Neural progenitor cell (in vitro differentiated cells): ENCODE measurements around the gene PRF1. TPM values are rescaled to one million over a fixed set of nuclear protein-coding genes. Genes with fewer than 3 reads are reported as not detected.

Source experiments
- DNase-seq: peaks from one replicate; pipeline ENCODE4 v3.0.0-alpha.2; 2016; ENCODE audit warnings: low spot score
- H2AFZ ChIP-seq: fragments of 200-600 bp; sonication (generic); replicated peaks from 2 replicates; pipeline ENCODE4 v1.6.1; 2016; ENCODE audit warnings: antibody characterized with exemption
- H3F3A ChIP-seq: fragments of 200-600 bp; sonication (generic); 2 replicates; pipeline ENCODE4 v1.6.1; 2016; ENCODE audit warnings: antibody characterized with exemption, low read depth
- H3K27ac ChIP-seq: fragments of 200-600 bp; sonication (generic); 2 replicates; pipeline ENCODE4 v1.5.1; 2016; ENCODE audit warnings: mild to moderate bottlenecking
- H3K27me3 ChIP-seq: fragments of 200-600 bp; sonication (generic); 2 replicates; pipeline ENCODE4 v1.6.1; 2016; ENCODE audit warnings: mild to moderate bottlenecking, moderate library complexity
- H3K36me3 ChIP-seq: fragments of 200-600 bp; sonication (generic); 2 replicates; pipeline ENCODE4 v1.5.1; 2016
- H3K4me1 ChIP-seq: fragments of 200-600 bp; sonication (generic); 2 replicates; pipeline ENCODE4 v1.6.1; 2016; ENCODE audit warnings: mixed run types
- H3K4me2 ChIP-seq: fragments of 200-600 bp; sonication (generic); 2 replicates; pipeline ENCODE4 v1.6.1; 2016
- H3K4me3 ChIP-seq: fragments of 200-600 bp; sonication (generic); 2 replicates; pipeline ENCODE4 v1.5.1; 2016
- H3K79me2 ChIP-seq: fragments of 200-600 bp; sonication (generic); 2 replicates; pipeline ENCODE4 v1.6.1; 2016; ENCODE audit warnings: low read depth
- H3K9ac ChIP-seq: fragments of 200-600 bp; sonication (generic); 2 replicates; pipeline ENCODE4 v1.6.1; 2016
- H3K9me3 ChIP-seq: fragments of 200-600 bp; sonication (generic); 2 replicates; pipeline ENCODE4 v1.5.1; 2016; ENCODE audit warnings: low read depth
- H4K20me1 ChIP-seq: fragments of 200-600 bp; sonication (generic); 2 replicates; pipeline ENCODE4 v1.6.1; 2016; ENCODE audit warnings: low read depth
- H3K27ac Mint-ChIP-seq: 3 replicates; pipeline ENCODE4 v1.8.0; 2021; ENCODE audit warnings: mixed read lengths
- H3K27me3 Mint-ChIP-seq: 2 replicates; pipeline ENCODE4 v1.8.0; 2022; ENCODE audit warnings: low read depth, mild to moderate bottlenecking, inconsistent platforms, moderate library complexity, mixed read lengths; ENCODE audit not compliant: insufficient read depth
- H3K36me3 Mint-ChIP-seq: 3 replicates; pipeline ENCODE4 v1.8.0; 2021; ENCODE audit warnings: mixed read lengths
- H3K4me1 Mint-ChIP-seq: 3 replicates; pipeline ENCODE4 v1.8.0; 2021; ENCODE audit warnings: mixed read lengths
- H3K4me3 Mint-ChIP-seq: 3 replicates; pipeline ENCODE4 v1.8.0; 2021; ENCODE audit warnings: mild to moderate bottlenecking, moderate library complexity, mixed read lengths
- H3K9me3 Mint-ChIP-seq: 3 replicates; pipeline ENCODE4 v1.8.0; 2020; ENCODE audit warnings: mixed read lengths
- CTCF ChIP-seq: fragments of 200-600 bp; sonication (generic); IDR thresholded peaks from 2 replicates; pipeline ENCODE4 v1.5.1; 2017; ENCODE audit warnings: antibody characterized with exemption, mild to moderate bottlenecking
- EZH2 ChIP-seq: fragments of 200-600 bp; sonication (generic); IDR thresholded peaks from 2 replicates; pipeline ENCODE4 v1.6.1; 2017; ENCODE audit warnings: antibody characterized with exemption, mild to moderate bottlenecking, moderate library complexity
- EZH2phosphoT487 ChIP-seq: fragments of 200-600 bp; sonication (generic); IDR thresholded peaks from 2 replicates; pipeline ENCODE4 v1.6.1; 2017; ENCODE audit warnings: antibody characterized with exemption
- total RNA-seq: library from RNA; depleted of rRNA; stranded (reverse); fragments of >200 nt; gene quantifications from 2 replicates; pipeline ENCODE4 v1.2.3, GENCODE V29; 2015; ENCODE audit warnings: low replicate concordance

PRF1 gene
- total RNA-seq, 1 donor from 2014 or later = not detected

GRCh38 chr10:70559861-70560260, 42.7 kb downstream of the PRF1 start:
- H3K4me1 Mint-ChIP-seq = peaks cover 39% of the 10 kb centered on the region
- no peak for DNase-seq
- no peaks in the 10 kb centered on the region for H3K9me3 Mint-ChIP-seq
- Histone ChIP-seq H3K27me3 (no peaks in the 10 kb centered on the region), H3K4me3 (no peak overlapping the region), H4K20me1 (no peaks in the 10 kb centered on the region), H2AFZ (no peak overlapping the region), H3K9me3 (no peaks in the 10 kb centered on the region), H3K4me2 (no peak overlapping the region), H3K79me2 (no peaks in the 10 kb centered on the region), H3K27ac (no peak overlapping the region), H3K4me1 (peaks cover 10% of the 10 kb centered on the region), H3K9ac (no peak overlapping the region), H3K36me3 (no peaks in the 10 kb centered on the region), H3F3A (no peaks in the 10 kb centered on the region)
- H3K4me3 Mint-ChIP-seq = no peak overlapping the region
- TF ChIP-seq EZH2phosphoT487 (no peak), EZH2 (no peak), CTCF (no peak)
- H3K27me3 Mint-ChIP-seq = no peaks in the 10 kb centered on the region
- peak overlapping the region; percentile 95 for H3K27ac Mint-ChIP-seq
- H3K36me3 Mint-ChIP-seq = no peaks in the 10 kb centered on the region

- peaks cover 10% of the 10 kb centered on the region for H3K4me1 ChIP-seq
- H3F3A ChIP-seq = no peaks in the 10 kb centered on the region
- no peaks in the 10 kb centered on the region for H3K36me3 ChIP-seq
- peak overlapping the region; percentile 90 for H2AFZ ChIP-seq
- no peaks in the 10 kb centered on the region for H3K27me3 Mint-ChIP-seq
- H3K4me2 ChIP-seq = peak overlapping the region; percentile 64
- H3K4me1 Mint-ChIP-seq = peaks cover 39% of the 10 kb centered on the region
- H3K27me3 ChIP-seq = no peaks in the 10 kb centered on the region
- no peaks in the 10 kb centered on the region for H4K20me1 ChIP-seq
- H3K27ac ChIP-seq = no peak overlapping the region
- H3K4me3 Mint-ChIP-seq = peak overlapping the region; percentile 45
- H3K9ac ChIP-seq = no peak overlapping the region
- no peaks in the 10 kb centered on the region for H3K79me2 ChIP-seq
- TF ChIP-seq EZH2phosphoT487 (no peak), EZH2 (no peak), CTCF (peak; percentile 60)
- no peaks in the 10 kb centered on the region for H3K36me3 Mint-ChIP-seq
- peak; percentile 67 for DNase-seq
- no peak overlapping the region for H3K4me3 ChIP-seq
- no peaks in the 10 kb centered on the region for H3K9me3 Mint-ChIP-seq
- H3K9me3 ChIP-seq = no peaks in the 10 kb centered on the region
- peak overlapping the region; percentile 47 for H3K27ac Mint-ChIP-seq
Measured at GRCh38 chr10:70558871-70559810, 43.4 kb downstream of the PRF1 start.

- no peak overlapping the region for H3K4me2 ChIP-seq
- H3K4me1 ChIP-seq = peaks cover 10% of the 10 kb centered on the region
- DNase-seq = no peak
- Mint-ChIP-seq H3K9me3 (no peaks in the 10 kb centered on the region), H3K27me3 (no peaks in the 10 kb centered on the region), H3K4me3 (no peak overlapping the region), H3K4me1 (peaks cover 35% of the 10 kb centered on the region), H3K36me3 (no peaks in the 10 kb centered on the region), H3K27ac (peak overlapping the region; percentile 80)
- no peaks in the 10 kb centered on the region for H3K79me2 ChIP-seq
- no peaks in the 10 kb centered on the region for H3F3A ChIP-seq
- H3K36me3 ChIP-seq = no peaks in the 10 kb centered on the region
- H4K20me1 ChIP-seq = no peaks in the 10 kb centered on the region
- no peak for TF ChIP-seq CTCF
- TF ChIP-seq EZH2phosphoT487 = no peak
- TF ChIP-seq EZH2 = no peak
- H3K27me3 ChIP-seq = no peaks in the 10 kb centered on the region
- H3K27ac ChIP-seq = no peak overlapping the region
- no peaks in the 10 kb centered on the region for H3K9me3 ChIP-seq
- no peak overlapping the region for H2AFZ ChIP-seq
- H3K9ac ChIP-seq = no peak overlapping the region
- no peak overlapping the region for H3K4me3 ChIP-seq
Measured at GRCh38 chr10:70558295-70558694, 44.2 kb downstream of the PRF1 start.
